IMR-90 (cell line): Measurements from ENCODE around the gene MYOF. TPM values are rescaled to one million over a fixed set of nuclear protein-coding genes. Genes with fewer than 3 reads are reported as not detected.
"Not testable (repeated sequence)": the region's sequence is repeated elsewhere in the genome, so short reads cannot be mapped to it uniquely, and the experiment has no call there.

Experiments used
- ATAC-seq: fragments of 200-7000 bp; cut with Tn5 transposase; 2 replicates; pipeline ENCODE4 v1.9.1; 2020; ENCODE audit warnings: low read depth, mild to moderate bottlenecking, moderate library complexity
- BruUV-seq: library from RNA; stranded (reverse); fragments of 400-500 nt; replicated peaks from 2 replicates; lab custom pipeline; 2021; lab: Mats Ljungman, UMichigan
- CTCF ChIA-PET: fragments of 300-600 bp; formaldehyde crosslinking; extraction: SDS; loops from one replicate; lab custom pipeline; 2021; ENCODE audit warnings: antibody characterized with exemption; lab: Yijun Ruan, JAX
- POLR2A ChIA-PET: fragments of 300-600 bp; sonication (Branson Sonifier 250); formaldehyde crosslinking; loops from one replicate; lab custom pipeline; 2022; ENCODE audit warnings: antibody characterized with exemption; ENCODE audit not compliant: unreplicated experiment; lab: Charles Lee
- DNase-seq: peaks from one replicate; pipeline ENCODE4 v3.0.0; 2013
- H2AFZ ChIP-seq: replicated peaks from 2 replicates; pipeline ENCODE3; 2013; ENCODE audit warnings: low read length, mild to moderate bottlenecking; ENCODE audit not compliant: poor library complexity
- H2AK5ac ChIP-seq: 2 replicates; pipeline ENCODE4 v1.6.1; 2013; ENCODE audit warnings: low read depth, low read length, inconsistent platforms
- H2AK9ac ChIP-seq: replicated peaks from 2 replicates; pipeline ENCODE3; 2013; ENCODE audit warnings: mild to moderate bottlenecking, low read depth, low read length, moderate library complexity; ENCODE audit not compliant: poor library complexity
- H2BK120ac ChIP-seq: 2 replicates; pipeline ENCODE4 v1.6.1; 2013; ENCODE audit warnings: low read depth, low read length, inconsistent platforms
- H2BK15ac ChIP-seq: 3 replicates; pipeline ENCODE4 v1.6.1; 2013; ENCODE audit warnings: low read depth, low read length, inconsistent platforms
- H2BK20ac ChIP-seq: 2 replicates; pipeline ENCODE4 v1.6.1; 2013; ENCODE audit warnings: low read depth, mild to moderate bottlenecking, inconsistent platforms, low read length, moderate library complexity
- H2BK5ac ChIP-seq: 2 replicates; pipeline ENCODE4 v1.6.1; 2013; ENCODE audit warnings: mild to moderate bottlenecking, low read depth, low read length, inconsistent platforms; ENCODE audit not compliant: poor library complexity, severe bottlenecking
- H3K14ac ChIP-seq: replicated peaks from 2 replicates; pipeline ENCODE4 v1.6.1; 2013; ENCODE audit warnings: low read depth, low read length, inconsistent platforms
- H3K18ac ChIP-seq: 2 replicates; pipeline ENCODE4 v1.6.1; 2013; ENCODE audit warnings: low read depth, low read length, control low read depth
- H3K23ac ChIP-seq: 2 replicates; pipeline ENCODE4 v1.6.1; 2013; ENCODE audit warnings: low read depth, low read length, inconsistent platforms
- H3K27ac ChIP-seq: 2 replicates; pipeline ENCODE4 v1.5.1; 2013; ENCODE audit warnings: mild to moderate bottlenecking, control low read depth, low read length; ENCODE audit not compliant: insufficient read depth
- H3K27me3 ChIP-seq: 2 replicates; pipeline ENCODE4 v1.6.1; 2013; ENCODE audit warnings: low read length; ENCODE audit not compliant: control insufficient read depth, insufficient read depth
- H3K36me3 ChIP-seq: 2 replicates; pipeline ENCODE4 v1.6.1; 2013; ENCODE audit warnings: low read length, mixed read lengths; ENCODE audit not compliant: control insufficient read depth, insufficient read depth
- H3K4ac ChIP-seq: 2 replicates; pipeline ENCODE4 v1.6.1; 2013; ENCODE audit warnings: low read depth, low read length, inconsistent platforms
- H3K4me1 ChIP-seq: 2 replicates; pipeline ENCODE4 v1.6.1; 2013; ENCODE audit warnings: low read length, mixed read lengths; ENCODE audit not compliant: control insufficient read depth, insufficient read depth
- H3K4me2 ChIP-seq: 2 replicates; pipeline ENCODE4 v1.6.1; 2013; ENCODE audit warnings: low read depth, mild to moderate bottlenecking, control low read depth, low read length, moderate library complexity
- H3K4me3 ChIP-seq: 2 replicates; pipeline ENCODE4 v1.5.1; 2013; ENCODE audit warnings: low read depth, mild to moderate bottlenecking, control low read depth, low read length, moderate library complexity; ENCODE audit not compliant: insufficient read depth
- H3K56ac ChIP-seq: 2 replicates; pipeline ENCODE4 v1.6.1; 2013; ENCODE audit warnings: low read length, inconsistent platforms; ENCODE audit not compliant: insufficient read depth; ENCODE audit errors: extremely low read depth
- H3K79me1 ChIP-seq, 2 experiments: 2 replicates each; pipeline ENCODE4 v1.6.1; 2013; ENCODE audit warnings: low read length in 2 of 2, inconsistent platforms in 1 of 2, low read depth in 1 of 2
- H3K9ac ChIP-seq: 2 replicates; pipeline ENCODE4 v1.6.1; 2013; ENCODE audit warnings: low read depth, low read length, control low read depth
- H3K9me1 ChIP-seq: 2 replicates; pipeline ENCODE4 v1.6.1; 2013; ENCODE audit warnings: low read length, inconsistent platforms; ENCODE audit not compliant: insufficient read depth
- H3K9me3 ChIP-seq: 2 replicates; pipeline ENCODE4 v1.6.1; 2013; ENCODE audit warnings: low read length; ENCODE audit not compliant: control insufficient read depth, insufficient read depth
- H4K20me1 ChIP-seq: 2 replicates; pipeline ENCODE4 v1.6.1; 2013; ENCODE audit warnings: low read length, inconsistent platforms; ENCODE audit not compliant: insufficient read depth
- H4K5ac ChIP-seq: 2 replicates; pipeline ENCODE4 v1.6.1; 2013; ENCODE audit warnings: mild to moderate bottlenecking, low read depth, low read length, control low read depth
- H4K8ac ChIP-seq, 2 experiments: 2 replicates each; pipeline ENCODE4 v1.6.1; 2013; ENCODE audit warnings: low read depth in 2 of 2, low read length in 2 of 2, control low read depth in 1 of 2, inconsistent platforms in 1 of 2
- H4K91ac ChIP-seq: 2 replicates; pipeline ENCODE4 v1.6.1; 2013; ENCODE audit warnings: low read depth, low read length, inconsistent platforms; ENCODE audit not compliant: insufficient read depth
- ELK1 ChIP-seq: fragments of 150-350 bp; IDR thresholded peaks from 2 replicates; pipeline ENCODE4 v1.6.1; 2016; ENCODE audit warnings: low read depth, mild to moderate bottlenecking, low read length, moderate library complexity, borderline replicate concordance
- WGBS, 2 experiments: methylation state at CpG; one replicate each; pipeline versions ENCODE4 v1.1.5 to v1.1.7; 2013; ENCODE audit warnings: missing lambda C conversion rate in 2 of 2; ENCODE audit not compliant: insufficient read length in 1 of 2; ENCODE audit errors: extremely low coverage in 2 of 2; 5-methylcytosine and 5-hydroxymethylcytosine counted together
- dilution Hi-C: fragments of 300-500 bp; cut with HindIII; formaldehyde crosslinking; loops from one replicate; pipeline ENCODE4 v1.14.3; 2018; ENCODE audit warnings: low sequenced_read_pairs; ENCODE audit not compliant: unreplicated experiment
- in situ Hi-C: fragments of 300-500 bp; cut with MboI; formaldehyde crosslinking; loops from 3 replicates; pipeline ENCODE4 v1.14.3; 2019; ENCODE audit warnings: low sequenced_read_pairs, inconsistent platforms, mixed read lengths
- intact Hi-C: fragments of 100-400 bp; cut with micrococcal nuclease; formaldehyde crosslinking; loops from 2 replicates; pipeline ENCODE4 v1.10.0; 2022
- polyA plus RNA-seq, 3 experiments: library from polyadenylated mRNA; depleted of rRNA; stranded (reverse); fragments of >200 nt; gene quantifications; 2 replicates each; pipeline ENCODE4 v1.2.3, GENCODE V29; 2012; ENCODE audit warnings: low replicate concordance in 1 of 3
- total RNA-seq: library from RNA; depleted of rRNA; stranded (reverse); fragments of >200 nt; gene quantifications from 2 replicates; pipeline ENCODE4 v1.2.3, GENCODE V29; 2012

The MYOF gene
- total and polyA plus RNA-seq, 2 of the 4 experiments (the other 2 are of a cell fraction) = 221 to 281 TPM

- TF ChIP-seq ELK1 = no peak
Observed at GRCh38 chr10:93420091-93420490, 62.0 kb downstream of the MYOF start (continued).

GRCh38 chr10:93419016-93419415, 63.1 kb downstream of the MYOF start:
- H3K4me3 ChIP-seq, H3K4me1 ChIP-seq, H4K20me1 ChIP-seq, H2BK120ac ChIP-seq, H3K18ac ChIP-seq, H3K4me2 ChIP-seq, H3K27ac ChIP-seq, H2BK5ac ChIP-seq, BruUV-seq, H3K56ac ChIP-seq, H3K9ac ChIP-seq, H2AK9ac ChIP-seq, H2BK15ac ChIP-seq, DNase-seq, H3K27me3 ChIP-seq, H4K91ac ChIP-seq, intact Hi-C loops, in situ Hi-C loops, H3K9me3 ChIP-seq, H2BK20ac ChIP-seq, H3K23ac ChIP-seq, H3K4ac ChIP-seq, H2AFZ ChIP-seq, CTCF ChIA-PET, ATAC-seq, H4K5ac ChIP-seq, dilution Hi-C loops, H2AK5ac ChIP-seq: not testable (repeated sequence)
- WGBS, 2 experiments = 96% methylated on average over 8 of the region's 8 CpGs; no CpG with 5 or more reads in 1 of the 2 experiments
- Histone ChIP-seq H3K79me1 (peaks cover 39 to 87% of the 10 kb centered on the region in 2 experiments), H3K9me1 (peaks cover 20% of the 10 kb centered on the region), H3K36me3 (peaks cover 29% of the 10 kb centered on the region), H3K14ac (0 out of 2 replicates have a peak overlapping the region, but pooled peaks have one; percentile 33), H4K8ac (peak overlapping the region in 1 of 2 experiments; percentile 35; a peak in 1 of 4 replicates)
- POLR2A ChIA-PET = interaction anchor here (0.5 kb wide), 1 partner anchor 61 kb away, joined by 4 read pairs; no protein-coding TSS in a partner anchor
